Esophagus squamous epithelium (tissue), 5 donors: Measurements from ENCODE around the gene WWOX. TPM values are rescaled to one million over a fixed set of nuclear protein-coding genes. Genes with fewer than 3 reads are reported as not detected.

Source experiments
- DNase-seq: peaks from one replicate; lab custom pipeline; 2025; lab: John Stamatoyannopoulos, UW
- H3K27ac ChIP-seq, 4 donors: fragments of 200-600 bp; sonication (generic); one replicate each; pipeline ENCODE4 v1.5.1; 2016 to 2019; ENCODE audit warnings: mild to moderate bottlenecking in 1 of 4
- H3K27me3 ChIP-seq, 4 donors: fragments of 200-600 bp; sonication (generic); 1 replicate in 3 of 4; 2 replicates in 1 of 4; pipeline versions ENCODE4 v1.5.1 to v1.6.0; 2017 to 2021; ENCODE audit warnings: antibody characterized with exemption in 1 of 4
- H3K36me3 ChIP-seq, 3 donors: fragments of 200-600 bp; sonication (generic); one replicate each; pipeline ENCODE4 v1.5.1; 2016 to 2019
- H3K4me1 ChIP-seq, 3 donors: fragments of 200-600 bp; sonication (generic); one replicate each; pipeline ENCODE4 v1.5.1; 2017 to 2019
- H3K4me3 ChIP-seq, 4 donors: fragments of 200-600 bp; sonication (generic); 1 replicate in 3 of 4; 2 replicates in 1 of 4; pipeline ENCODE4 v1.5.1; 2016 to 2019; ENCODE audit warnings: mild to moderate bottlenecking in 2 of 4, moderate library complexity in 1 of 4
- H3K9me3 ChIP-seq, 3 donors: fragments of 200-600 bp; sonication (generic); one replicate each; pipeline ENCODE4 v1.5.1; 2016 to 2019
- CTCF ChIP-seq, 6 experiments: fragments of 450-650 bp in 4 of 6; fragments of 200-600 bp in 2 of 6; sonication (generic) in 2 of 6; IDR thresholded peaks; one replicate each; pipeline ENCODE4 v1.5.1; 2016 to 2019; ENCODE audit warnings: antibody characterized with exemption in 6 of 6, mild to moderate bottlenecking in 4 of 6, moderate library complexity in 4 of 6
- POLR2A ChIP-seq, 4 donors: fragments of 450-650 bp; IDR thresholded peaks; one replicate each; pipeline ENCODE4 v1.6.1; 2017; ENCODE audit warnings: antibody characterized with exemption in 4 of 4, mild to moderate bottlenecking in 4 of 4, moderate library complexity in 3 of 4
- WGBS, 2 donors: methylation state at CpG; one replicate each; pipeline ENCODE4 v1.1.5; 2018; 5-methylcytosine and 5-hydroxymethylcytosine counted together
- intact Hi-C: fragments of 100-400 bp; cut with DNase I; formaldehyde crosslinking; loops from one replicate; pipeline ENCODE4 v1.15.0; 2022
- total RNA-seq, 4 donors: library from RNA; depleted of rRNA; stranded (reverse); fragments of >200 nt; gene quantifications; one replicate each; pipeline ENCODE4 v1.1.0, GENCODE V29; 2016
- donor health status: DM: yes; HTN: yes; CAD: no.

The WWOX gene
- total RNA-seq, 4 donors from 2014 or later = 20.9 to 31.1 (median 27.5) TPM

- TF ChIP-seq CTCF (IDR thresholded peaks at IDR 0.05) = no peak
- TF ChIP-seq POLR2A (IDR thresholded peaks at IDR 0.05) = no peak
- H3K27me3 ChIP-seq = no peaks in the 10 kb centered on the region
- H3K27ac ChIP-seq = no peak overlapping the region
- H3K9me3 ChIP-seq = peaks cover 0 to 7% (median 0%) of the 10 kb centered on the region in 3 donors
- intact Hi-C loops = no loop called here
- H3K36me3 ChIP-seq = no peaks in the 10 kb centered on the region
- DNase-seq = no peak
- H3K4me3 ChIP-seq = no peak overlapping the region
- H3K4me1 ChIP-seq = no peaks in the 10 kb centered on the region
- WGBS, 2 donors = 79 to 86% methylated on average over 7 of the region's 7 CpGs
These were observed 306.4 kb downstream of the WWOX start for GRCh38 chr16:78405833-78406232.

- no peaks in the 10 kb centered on the region for H3K4me1 ChIP-seq
- H3K27me3 ChIP-seq = no peaks in the 10 kb centered on the region
- no peak for DNase-seq
- peaks cover 0 to 7% (median 0%) of the 10 kb centered on the region in 3 donors for H3K9me3 ChIP-seq
- no peaks in the 10 kb centered on the region for H3K36me3 ChIP-seq
- no peak overlapping the region for H3K27ac ChIP-seq
- no peak for TF ChIP-seq POLR2A (IDR thresholded peaks at IDR 0.05)
- no peak for TF ChIP-seq CTCF (IDR thresholded peaks at IDR 0.05)
- intact Hi-C loops = no loop called here
- no peak overlapping the region for H3K4me3 ChIP-seq
These were observed 307.7 kb downstream of the WWOX start for GRCh38 chr16:78407191-78407590.

GRCh38 chr16:78413651-78414050 lies 314.2 kb downstream of the WWOX start:
- peaks cover 0 to 21% (median 10%) of the 10 kb centered on the region in 3 donors for H3K9me3 ChIP-seq
- H3K4me1 ChIP-seq = no peaks in the 10 kb centered on the region
- no peak for TF ChIP-seq POLR2A (IDR thresholded peaks at IDR 0.05)
- TF ChIP-seq CTCF (IDR thresholded peaks at IDR 0.05) = no peak
- no peaks in the 10 kb centered on the region for H3K27me3 ChIP-seq
- intact Hi-C loops = no loop called here
- H3K36me3 ChIP-seq = no peaks in the 10 kb centered on the region
- no peak overlapping the region for H3K27ac ChIP-seq
- DNase-seq = no peak
- no peak overlapping the region for H3K4me3 ChIP-seq
- 36 to 96% methylated on average over 2 to 3 of the region's 3 CpGs for WGBS, 2 donors

- Histone ChIP-seq H3K4me3 (no peak overlapping the region), H3K4me1 (no peaks in the 10 kb centered on the region), H3K36me3 (no peaks in the 10 kb centered on the region), H3K9me3 (peaks cover 0 to 21% (median 10%) of the 10 kb centered on the region in 3 donors), H3K27me3 (no peaks in the 10 kb centered on the region), H3K27ac (no peak overlapping the region)
- WGBS, 2 donors = 88% methylated on average over 5 of the region's 5 CpGs
- intact Hi-C loops = no loop called here
- DNase-seq = no peak
- no peak for TF ChIP-seq POLR2A (IDR thresholded peaks at IDR 0.05)
These were observed 315.6 kb downstream of the WWOX start for GRCh38 chr16:78415013-78415412.

GRCh38 chr16:78415669-78416068 lies 316.2 kb downstream of the WWOX start:
- 83% methylated on average over 1 of the region's 1 CpG; no CpG with 5 or more reads in 1 of the 2 donors for WGBS, 2 donors
- H3K36me3 ChIP-seq = no peaks in the 10 kb centered on the region
- intact Hi-C loops = no loop called here
- DNase-seq = no peak
- no peak overlapping the region for H3K4me3 ChIP-seq
- H3K27ac ChIP-seq = no peak overlapping the region
- H3K9me3 ChIP-seq = peaks cover 0 to 21% (median 10%) of the 10 kb centered on the region in 3 donors
- H3K27me3 ChIP-seq = no peaks in the 10 kb centered on the region
- TF ChIP-seq CTCF (IDR thresholded peaks at IDR 0.05) (no peak), POLR2A (IDR thresholded peaks at IDR 0.05) (no peak)
- H3K4me1 ChIP-seq = no peaks in the 10 kb centered on the region

- no peak for TF ChIP-seq POLR2A (IDR thresholded peaks at IDR 0.05)
- TF ChIP-seq CTCF (IDR thresholded peaks at IDR 0.05) = no peak
- Histone ChIP-seq H3K36me3 (no peaks in the 10 kb centered on the region), H3K4me1 (no peaks in the 10 kb centered on the region), H3K27ac (no peak overlapping the region), H3K27me3 (no peaks in the 10 kb centered on the region), H3K9me3 (peaks cover 0 to 21% (median 10%) of the 10 kb centered on the region in 3 donors), H3K4me3 (no peak overlapping the region)
- intact Hi-C loops = no loop called here
- no peak for DNase-seq
These were observed 316.9 kb downstream of the WWOX start for GRCh38 chr16:78416400-78416799.
